NCI-H1694 (cell line): ENCODE measurements around the gene CCDC60.

Source experiments
- DNase-seq: peaks from one replicate; lab custom pipeline; 2025; lab: John Stamatoyannopoulos, UW

CCDC60 gene

GRCh38 chr12:119446459-119446858, 111.9 kb downstream of the CCDC60 start:
- no peak for DNase-seq

- no peak for DNase-seq
Measured at GRCh38 chr12:119447126-119447525, 112.6 kb downstream of the CCDC60 start.

- no peak for DNase-seq
Measured at GRCh38 chr12:119447618-119448017, 113.1 kb downstream of the CCDC60 start.

GRCh38 chr12:119448611-119449131, 114.1 kb downstream of the CCDC60 start:
- DNase-seq: peak; percentile 5

GRCh38 chr12:119450771-119451170, 116.2 kb downstream of the CCDC60 start:
- no peak for DNase-seq

GRCh38 chr12:119456824-119457223, 122.3 kb downstream of the CCDC60 start:
- DNase-seq: no peak

- DNase-seq: no peak
Measured at GRCh38 chr12:119457271-119457670, 122.7 kb downstream of the CCDC60 start.

GRCh38 chr12:119459481-119459880, 125.0 kb downstream of the CCDC60 start:
- DNase-seq: no peak

GRCh38 chr12:119460876-119461275, 126.3 kb downstream of the CCDC60 start:
- no peak for DNase-seq

- no peak for DNase-seq
Measured at GRCh38 chr12:119461636-119462214, 127.2 kb downstream of the CCDC60 start.

- DNase-seq: no peak
Measured at GRCh38 chr12:119463211-119463926, 128.8 kb downstream of the CCDC60 start.

- DNase-seq: no peak
Measured at GRCh38 chr12:119468296-119468695, 133.8 kb downstream of the CCDC60 start.

- no peak for DNase-seq
Measured at GRCh38 chr12:119475650-119476049, 141.1 kb downstream of the CCDC60 start.

GRCh38 chr12:119476951-119477350, 142.4 kb downstream of the CCDC60 start:
- no peak for DNase-seq

GRCh38 chr12:119479121-119479561, 144.6 kb downstream of the CCDC60 start:
- no peak for DNase-seq

GRCh38 chr12:119480551-119480950, 146.0 kb downstream of the CCDC60 start:
- DNase-seq: no peak

- DNase-seq: no peak
Measured at GRCh38 chr12:119486599-119487154, 152.1 kb downstream of the CCDC60 start.

GRCh38 chr12:119491814-119492213, 157.3 kb downstream of the CCDC60 start:
- DNase-seq: no peak

GRCh38 chr12:119500209-119500608, 165.7 kb downstream of the CCDC60 start:
- no peak for DNase-seq

GRCh38 chr12:119501052-119501451, 166.5 kb downstream of the CCDC60 start:
- DNase-seq: no peak

- DNase-seq: no peak
Measured at GRCh38 chr12:119505001-119505400, 170.5 kb downstream of the CCDC60 start.

- DNase-seq: no peak
Measured at GRCh38 chr12:119512772-119513497, 178.4 kb downstream of the CCDC60 start.

GRCh38 chr12:119528241-119528640, 193.7 kb downstream of the CCDC60 start:
- DNase-seq: no peak
